H7 (cell line): Measurements from ENCODE around the gene DGKB. TPM values are rescaled to one million over a fixed set of nuclear protein-coding genes. Genes with fewer than 3 reads are reported as not detected.

Experiments
- DNase-seq: peaks from one replicate; pipeline ENCODE4 v3.0.0; 2012
- H3K27me3 ChIP-seq: 2 replicates; pipeline ENCODE4 v1.6.0; 2011; ENCODE audit warnings: mild to moderate bottlenecking, low read length; ENCODE audit not compliant: control insufficient read depth, insufficient read depth
- H3K36me3 ChIP-seq: replicated peaks from 2 replicates; pipeline ENCODE4 v1.5.1; 2011; ENCODE audit warnings: low read length; ENCODE audit not compliant: control insufficient read depth, insufficient read depth
- H3K4me3 ChIP-seq: 2 replicates; pipeline ENCODE4 v1.5.1; 2011; ENCODE audit warnings: low read depth, mild to moderate bottlenecking, control low read depth, low read length, moderate library complexity; ENCODE audit not compliant: insufficient read depth
- total RNA-seq: library from RNA; depleted of rRNA; stranded (reverse); fragments of >200 nt; shearing (Covaris generic); gene quantifications from 2 replicates; pipeline ENCODE4 v1.2.3, GENCODE V29; 2014

DGKB gene
- total RNA-seq, 1 experiment from 2014 or later = 0.52 TPM

- no peak overlapping the region for H3K4me3 ChIP-seq
- no peaks in the 10 kb centered on the region for H3K36me3 ChIP-seq
- H3K27me3 ChIP-seq = no peaks in the 10 kb centered on the region
- no peak for DNase-seq
Observed at GRCh38 chr7:14626076-14626475, 276.5 kb downstream of the DGKB start.

GRCh38 chr7:14622559-14622958 lies 280.0 kb downstream of the DGKB start:
- Histone ChIP-seq H3K36me3 (no peaks in the 10 kb centered on the region), H3K27me3 (no peaks in the 10 kb centered on the region), H3K4me3 (no peak overlapping the region)
- no peak for DNase-seq

- no peak for DNase-seq
- Histone ChIP-seq H3K4me3 (no peak overlapping the region), H3K36me3 (no peaks in the 10 kb centered on the region), H3K27me3 (no peaks in the 10 kb centered on the region)
Observed at GRCh38 chr7:14606101-14606500, 296.4 kb downstream of the DGKB start.

- Histone ChIP-seq H3K27me3 (no peaks in the 10 kb centered on the region), H3K4me3 (no peak overlapping the region), H3K36me3 (no peaks in the 10 kb centered on the region)
- no peak for DNase-seq
Observed at GRCh38 chr7:14604606-14605005, 297.9 kb downstream of the DGKB start.

GRCh38 chr7:14602851-14603250 lies 299.7 kb downstream of the DGKB start:
- H3K27me3 ChIP-seq = no peaks in the 10 kb centered on the region

GRCh38 chr7:14600766-14601367 lies 301.7 kb downstream of the DGKB start:
- Histone ChIP-seq H3K36me3 (no peaks in the 10 kb centered on the region), H3K27me3 (no peaks in the 10 kb centered on the region), H3K4me3 (no peak overlapping the region)
- no peak for DNase-seq

More at GRCh38 chr7:14602851-14603250, 299.7 kb downstream of the DGKB start:
- DNase-seq = no peak
- Histone ChIP-seq H3K4me3 (no peak overlapping the region), H3K36me3 (no peaks in the 10 kb centered on the region)

GRCh38 chr7:14598978-14599377 lies 303.6 kb downstream of the DGKB start:
- Histone ChIP-seq H3K4me3 (no peak overlapping the region), H3K27me3 (no peaks in the 10 kb centered on the region), H3K36me3 (no peaks in the 10 kb centered on the region)
- DNase-seq = no peak

- DNase-seq = no peak
- Histone ChIP-seq H3K27me3 (no peaks in the 10 kb centered on the region), H3K36me3 (no peaks in the 10 kb centered on the region), H3K4me3 (no peak overlapping the region)
Observed at GRCh38 chr7:14596421-14596820, 306.1 kb downstream of the DGKB start.

GRCh38 chr7:14590206-14590605 lies 312.3 kb downstream of the DGKB start:
- no peaks in the 10 kb centered on the region for H3K27me3 ChIP-seq
- H3K4me3 ChIP-seq = no peak overlapping the region
- no peaks in the 10 kb centered on the region for H3K36me3 ChIP-seq
- no peak for DNase-seq

- H3K27me3 ChIP-seq = no peaks in the 10 kb centered on the region
- no peak for DNase-seq
- no peaks in the 10 kb centered on the region for H3K36me3 ChIP-seq
- H3K4me3 ChIP-seq = no peak overlapping the region
Observed at GRCh38 chr7:14585232-14585631, 317.3 kb downstream of the DGKB start.

GRCh38 chr7:14583518-14583917 lies 319.0 kb downstream of the DGKB start:
- no peaks in the 10 kb centered on the region for H3K27me3 ChIP-seq
- H3K4me3 ChIP-seq = no peak overlapping the region
- DNase-seq = no peak
- no peaks in the 10 kb centered on the region for H3K36me3 ChIP-seq

- DNase-seq = no peak
- H3K27me3 ChIP-seq = no peaks in the 10 kb centered on the region
- no peak overlapping the region for H3K4me3 ChIP-seq
- no peaks in the 10 kb centered on the region for H3K36me3 ChIP-seq
Observed at GRCh38 chr7:14582010-14582409, 320.5 kb downstream of the DGKB start.

- no peaks in the 10 kb centered on the region for H3K36me3 ChIP-seq
- H3K4me3 ChIP-seq = no peak overlapping the region
- H3K27me3 ChIP-seq = no peaks in the 10 kb centered on the region
- no peak for DNase-seq
Observed at GRCh38 chr7:14579971-14580370, 322.6 kb downstream of the DGKB start.

- Histone ChIP-seq H3K27me3 (no peaks in the 10 kb centered on the region), H3K36me3 (no peaks in the 10 kb centered on the region), H3K4me3 (no peak overlapping the region)
- no peak for DNase-seq
Observed at GRCh38 chr7:14576578-14576977, 326.0 kb downstream of the DGKB start.

GRCh38 chr7:14570750-14571607 lies 331.6 kb downstream of the DGKB start:
- no peak overlapping the region for H3K4me3 ChIP-seq
- H3K36me3 ChIP-seq = no peaks in the 10 kb centered on the region
- no peak for DNase-seq
- H3K27me3 ChIP-seq = no peaks in the 10 kb centered on the region
